Gastrocnemius medialis (tissue), 4 donors: ENCODE measurements around the gene ADAMTSL2. TPM values are rescaled to one million over a fixed set of nuclear protein-coding genes. Genes with fewer than 3 reads are reported as not detected.

Source experiments
- ATAC-seq, 2 donors: fragments of 150-250 bp; one replicate each; pipeline ENCODE4 v1.9.1; 2016
- DNase-seq, 2 donors: peaks; one replicate each; pipeline ENCODE4 v3.0.0-alpha.2; 2019
- H3K27ac ChIP-seq, 4 donors: fragments of 200-600 bp; sonication (generic); 1 replicate in 1 of 4; 2 replicates in 3 of 4; pipeline ENCODE4 v1.5.1; 2016 to 2018; ENCODE audit warnings: mild to moderate bottlenecking in 2 of 4, moderate library complexity in 1 of 4
- H3K27me3 ChIP-seq, 3 donors: fragments of 200-600 bp; sonication (generic) in 2 of 3; 1 replicate in 1 of 3; 2 replicates in 2 of 3; pipeline versions ENCODE4 v1.5.1 to v1.6.0; 2016 to 2019; ENCODE audit warnings: mild to moderate bottlenecking in 1 of 3, moderate library complexity in 1 of 3
- H3K36me3 ChIP-seq, 2 donors: fragments of 200-600 bp; sonication (generic) in 1 of 2; one replicate each; pipeline ENCODE4 v1.5.1; 2017 to 2018
- H3K4me1 ChIP-seq, 2 donors: fragments of 200-600 bp; sonication (generic) in 1 of 2; one replicate each; pipeline ENCODE4 v1.5.1; 2016 to 2017; ENCODE audit warnings: mild to moderate bottlenecking in 2 of 2
- H3K4me3 ChIP-seq, 4 donors: fragments of 200-600 bp; sonication (generic) in 3 of 4; 1 replicate in 1 of 4; 2 replicates in 3 of 4; pipeline ENCODE4 v1.5.1; 2016 to 2019; ENCODE audit warnings: mild to moderate bottlenecking in 2 of 4
- H3K9me3 ChIP-seq, 3 donors: fragments of 200-600 bp; sonication (generic) in 2 of 3; 1 replicate in 1 of 3; 2 replicates in 2 of 3; pipeline ENCODE4 v1.5.1; 2016 to 2019
- POLR2A ChIP-seq, 2 donors: fragments of 450-650 bp; IDR thresholded peaks; one replicate each; pipeline ENCODE4 v1.6.1; 2017; ENCODE audit warnings: antibody characterized with exemption in 2 of 2, mild to moderate bottlenecking in 2 of 2, moderate library complexity in 2 of 2
- in situ Hi-C, 4 donors: fragments of 200-750 bp; cut with MboI; loops; one replicate each; pipeline versions ENCODE4 v1.15.0 to v1.8.0; 2017; ENCODE audit warnings: low sequenced_read_pairs in 4 of 4
- intact Hi-C: fragments of 100-400 bp; cut with DNase I; formaldehyde crosslinking; loops from one replicate; pipeline ENCODE4 v1.15.1; 2023; ENCODE audit warnings: low total_unique reads
- total RNA-seq, 4 donors: library from RNA; depleted of rRNA; stranded (reverse); fragments of >200 nt; gene quantifications; one replicate each; pipeline versions ENCODE4 v1.1.0 to v1.2.3, GENCODE V29; 2016
- TF ChIP-seq, protein P1 (sequence below), 5 experiments: fragments of 450-650 bp in 3 of 5; fragments of 200-600 bp in 2 of 5; sonication (generic) in 2 of 5; IDR thresholded peaks in 4 of 5; conservative IDR thresholded peaks in 1 of 5; 1 replicate in 4 of 5; 2 replicates in 1 of 5; pipeline ENCODE4 v1.5.1; 2016 to 2019; ENCODE audit warnings: antibody characterized with exemption in 5 of 5, mild to moderate bottlenecking in 3 of 5, moderate library complexity in 3 of 5

ADAMTSL2 gene
- total RNA-seq, 4 donors from 2014 or later = 0.10 to 1.8 (median 0.44) TPM

DNA sequence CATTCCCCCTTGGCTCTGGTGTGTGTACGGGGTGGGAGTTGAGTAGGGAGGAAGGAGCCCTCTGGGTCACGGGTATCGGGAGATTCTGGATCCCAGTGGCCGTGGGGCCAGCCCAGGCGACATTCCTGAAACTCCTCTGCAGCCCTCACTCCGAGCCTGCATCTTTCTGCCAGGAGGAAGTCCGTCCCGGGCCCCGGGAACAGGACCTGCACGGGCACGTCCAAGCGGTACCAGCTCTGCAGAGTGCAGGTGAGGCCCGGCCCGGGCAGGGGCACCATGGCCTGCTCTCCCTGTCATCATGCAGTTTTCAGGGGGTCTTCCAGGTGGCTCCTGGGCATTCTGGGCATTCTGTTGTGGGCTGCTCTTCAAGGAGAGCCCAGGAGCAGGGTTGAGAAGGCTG is 3.7 kb downstream of the ADAMTSL2 start:
- Histone ChIP-seq H3K36me3 (no peaks in the 10 kb centered on the region), H3K4me1 (peaks cover 11 to 18% of the 10 kb centered on the region in 2 donors), H3K4me3 (no peak overlapping the region), H3K27ac (no peak overlapping the region), H3K27me3 (peaks cover 0 to 19% (median 11%) of the 10 kb centered on the region in 3 donors), H3K9me3 (no peaks in the 10 kb centered on the region)
- in situ Hi-C loops = loop anchor here in 2 of 4 donors (25.0 kb wide), 1 partner anchor 199 kb away; the partner anchor contains the start of gene SARDH (in 2 of the 2)
- ATAC-seq (no peak), DNase-seq (no peak)
- intact Hi-C loops = no loop called here
- TF ChIP-seq, protein P1, sequence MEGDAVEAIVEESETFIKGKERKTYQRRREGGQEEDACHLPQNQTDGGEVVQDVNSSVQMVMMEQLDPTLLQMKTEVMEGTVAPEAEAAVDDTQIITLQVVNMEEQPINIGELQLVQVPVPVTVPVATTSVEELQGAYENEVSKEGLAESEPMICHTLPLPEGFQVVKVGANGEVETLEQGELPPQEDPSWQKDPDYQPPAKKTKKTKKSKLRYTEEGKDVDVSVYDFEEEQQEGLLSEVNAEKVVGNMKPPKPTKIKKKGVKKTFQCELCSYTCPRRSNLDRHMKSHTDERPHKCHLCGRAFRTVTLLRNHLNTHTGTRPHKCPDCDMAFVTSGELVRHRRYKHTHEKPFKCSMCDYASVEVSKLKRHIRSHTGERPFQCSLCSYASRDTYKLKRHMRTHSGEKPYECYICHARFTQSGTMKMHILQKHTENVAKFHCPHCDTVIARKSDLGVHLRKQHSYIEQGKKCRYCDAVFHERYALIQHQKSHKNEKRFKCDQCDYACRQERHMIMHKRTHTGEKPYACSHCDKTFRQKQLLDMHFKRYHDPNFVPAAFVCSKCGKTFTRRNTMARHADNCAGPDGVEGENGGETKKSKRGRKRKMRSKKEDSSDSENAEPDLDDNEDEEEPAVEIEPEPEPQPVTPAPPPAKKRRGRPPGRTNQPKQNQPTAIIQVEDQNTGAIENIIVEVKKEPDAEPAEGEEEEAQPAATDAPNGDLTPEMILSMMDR (IDR thresholded peaks at IDR 0.05 in 4 of 5, conservative IDR thresholded peaks at IDR 0.05 in 1 of 5) = no peak
- no peak for TF ChIP-seq POLR2A (IDR thresholded peaks at IDR 0.05)

DNA sequence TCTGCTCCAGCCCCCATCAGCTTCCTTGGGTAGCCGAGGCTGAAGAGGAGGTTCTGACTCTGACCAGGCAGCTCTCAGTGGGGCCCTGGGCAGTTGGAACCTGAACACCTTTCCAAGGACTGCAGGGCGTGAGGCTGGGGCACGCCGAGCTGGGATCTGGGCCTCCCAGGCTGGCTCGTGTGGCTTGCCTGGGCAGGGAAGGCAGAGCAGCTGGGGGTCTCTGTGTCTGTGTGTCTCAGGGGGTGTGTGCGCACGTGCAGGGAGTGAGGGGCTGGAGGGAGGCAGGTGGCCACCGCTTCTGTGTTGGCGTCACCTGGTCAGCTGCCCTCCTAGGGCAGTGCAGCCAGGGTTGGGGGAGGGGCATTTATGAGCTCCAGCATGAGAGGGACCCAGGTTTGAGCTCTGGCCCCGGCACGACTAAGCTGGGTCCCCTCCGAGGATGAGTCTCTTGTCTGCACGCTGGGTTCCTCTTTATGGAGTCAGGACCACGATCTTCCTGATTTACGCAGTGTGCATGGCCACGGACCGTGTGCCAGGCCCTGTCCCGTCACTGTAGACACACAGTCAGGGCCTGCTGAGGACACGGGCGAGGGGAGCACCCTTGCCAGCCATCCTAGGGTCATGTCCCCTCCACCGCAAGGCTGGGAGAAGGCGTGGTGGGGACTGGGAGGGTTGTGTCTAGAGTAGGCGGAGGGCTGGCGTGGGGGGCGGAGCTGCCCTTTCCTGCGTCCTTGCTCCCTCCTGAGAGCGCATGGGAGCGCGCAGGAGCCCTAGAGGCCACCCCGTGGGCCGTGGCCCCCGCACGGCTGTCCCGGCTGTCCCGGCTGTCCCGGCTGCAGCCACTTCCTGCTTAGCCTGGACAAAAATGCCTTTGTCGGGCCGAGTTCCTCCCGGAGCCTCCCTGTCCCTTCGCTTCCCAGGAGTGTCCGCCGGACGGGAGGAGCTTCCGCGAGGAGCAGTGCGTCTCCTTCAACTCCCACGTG is 4.6 kb downstream of the ADAMTSL2 start:
- Histone ChIP-seq H3K36me3 (no peaks in the 10 kb centered on the region), H3K4me1 (peaks cover 10 to 14% of the 10 kb centered on the region in 2 donors), H3K27me3 (peaks cover 0 to 14% (median 11%) of the 10 kb centered on the region in 3 donors), H3K27ac (peak overlapping the region; percentile 12 to 40 (median 24)), H3K4me3 (peak overlapping the region in 2 of 4 donors; percentile 10 to 33), H3K9me3 (no peaks in the 10 kb centered on the region)
- no peak for DNase-seq
- intact Hi-C loops (no loop called here), in situ Hi-C loops (loop anchor here in 2 of 4 donors (25.0 kb wide), 1 partner anchor 198 kb away; the partner anchor contains the start of gene SARDH (in 2 of the 2))
- peak; percentile 34 to 35 for ATAC-seq
- TF ChIP-seq, protein P1 (IDR thresholded peaks at IDR 0.05 in 4 of 5, conservative IDR thresholded peaks at IDR 0.05 in 1 of 5) = no peak
- no peak for TF ChIP-seq POLR2A (IDR thresholded peaks at IDR 0.05)

DNA sequence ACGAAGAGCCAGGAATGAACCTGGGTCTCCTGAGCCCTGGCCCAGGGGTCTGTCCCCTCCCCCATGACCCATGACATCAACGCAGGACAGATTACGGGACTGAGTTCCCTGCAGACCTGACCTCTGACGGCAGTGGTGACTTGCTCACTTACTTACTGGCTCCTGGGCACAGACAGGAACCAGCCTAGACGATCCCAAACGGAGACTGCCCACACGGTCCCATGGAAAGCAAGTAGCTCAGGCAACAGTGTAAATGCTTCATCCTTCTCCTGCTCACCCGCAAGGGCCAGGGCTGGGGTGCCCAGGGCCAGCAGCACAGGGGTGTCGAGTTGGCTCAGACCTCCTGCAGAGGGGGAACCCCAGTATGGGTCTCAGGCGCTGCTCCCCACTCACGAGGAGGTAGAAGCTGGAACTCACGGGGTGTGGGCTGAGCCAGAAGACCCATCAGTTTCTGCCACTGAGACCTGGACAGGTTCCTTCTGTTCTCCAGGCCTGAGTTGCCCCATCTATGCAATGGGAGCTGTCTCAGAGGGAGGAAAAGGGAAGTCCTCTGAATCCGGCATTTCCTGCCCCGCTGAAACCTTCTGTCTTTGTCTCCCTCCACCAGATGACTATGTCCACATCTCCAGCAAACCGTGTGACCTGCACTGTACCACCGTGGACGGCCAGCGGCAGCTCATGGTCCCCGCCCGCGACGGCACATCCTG is 5.6 kb downstream of the ADAMTSL2 start:
- peak overlapping the region; percentile 12 to 40 (median 21) for H3K27ac ChIP-seq
- intact Hi-C loops = no loop called here
- DNase-seq (no peak), ATAC-seq (no peak)
- no peak overlapping the region for H3K4me3 ChIP-seq
- H3K36me3 ChIP-seq = no peaks in the 10 kb centered on the region
- in situ Hi-C loops = loop anchor here in 2 of 4 donors (25.0 kb wide), 1 partner anchor 197 kb away; the partner anchor contains the start of gene SARDH (in 2 of the 2)
- no peaks in the 10 kb centered on the region for H3K9me3 ChIP-seq
- peaks cover 0 to 6% (median 5%) of the 10 kb centered on the region in 3 donors for H3K27me3 ChIP-seq
- H3K4me1 ChIP-seq = peaks cover 0 to 6% of the 10 kb centered on the region in 2 donors
- TF ChIP-seq, protein P1 (IDR thresholded peaks at IDR 0.05 in 4 of 5, conservative IDR thresholded peaks at IDR 0.05 in 1 of 5) = no peak
- TF ChIP-seq POLR2A (IDR thresholded peaks at IDR 0.05) = no peak

DNA sequence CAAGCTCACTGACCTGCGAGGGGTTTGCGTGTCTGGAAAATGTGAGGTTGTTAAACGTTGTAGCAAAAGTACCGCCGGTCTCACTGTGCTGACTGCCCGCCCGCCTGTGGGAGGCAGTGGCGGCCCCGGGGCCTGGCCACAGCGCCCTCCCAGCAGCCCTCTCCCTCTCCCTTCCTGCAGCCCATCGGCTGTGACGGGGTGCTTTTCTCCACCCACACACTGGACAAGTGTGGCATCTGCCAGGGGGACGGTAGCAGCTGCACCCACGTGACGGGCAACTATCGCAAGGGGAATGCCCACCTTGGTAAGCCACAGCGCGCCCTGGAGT is 6.2 kb downstream of the ADAMTSL2 start:
- DNase-seq (no peak), ATAC-seq (no peak)
- Histone ChIP-seq H3K4me1 (peaks cover 3 to 6% of the 10 kb centered on the region in 2 donors), H3K27ac (no peak overlapping the region), H3K27me3 (peaks cover 0 to 4% (median 0%) of the 10 kb centered on the region in 3 donors), H3K4me3 (no peak overlapping the region), H3K9me3 (no peaks in the 10 kb centered on the region), H3K36me3 (no peaks in the 10 kb centered on the region)
- in situ Hi-C loops = loop anchor here in 2 of 4 donors (25.0 kb wide), 1 partner anchor 197 kb away; the partner anchor contains the start of gene SARDH (in 2 of the 2)
- TF ChIP-seq POLR2A (IDR thresholded peaks at IDR 0.05) = no peak
- TF ChIP-seq, protein P1 (IDR thresholded peaks at IDR 0.05 in 4 of 5, conservative IDR thresholded peaks at IDR 0.05 in 1 of 5) = no peak
- intact Hi-C loops = no loop called here
